GM12865 (cell line): ENCODE results near the gene CBX4.

Source experiments
- DNase-seq: peaks from one replicate; pipeline ENCODE4 v3.0.0; 2010; ENCODE audit warnings: low read depth
- H3K4me3 ChIP-seq: 2 replicates; pipeline ENCODE4 v1.5.1; 2011; ENCODE audit warnings: mild to moderate bottlenecking, low read depth, low read length, control low read depth
- TF ChIP-seq, protein P1 (sequence below): IDR thresholded peaks from 2 replicates; pipeline ENCODE4 v1.5.1; 2011; ENCODE audit warnings: low read length, control low read depth, low read depth, inconsistent platforms; ENCODE audit not compliant: insufficient read depth; ENCODE audit errors: missing control alignments

CBX4 gene

DNA sequence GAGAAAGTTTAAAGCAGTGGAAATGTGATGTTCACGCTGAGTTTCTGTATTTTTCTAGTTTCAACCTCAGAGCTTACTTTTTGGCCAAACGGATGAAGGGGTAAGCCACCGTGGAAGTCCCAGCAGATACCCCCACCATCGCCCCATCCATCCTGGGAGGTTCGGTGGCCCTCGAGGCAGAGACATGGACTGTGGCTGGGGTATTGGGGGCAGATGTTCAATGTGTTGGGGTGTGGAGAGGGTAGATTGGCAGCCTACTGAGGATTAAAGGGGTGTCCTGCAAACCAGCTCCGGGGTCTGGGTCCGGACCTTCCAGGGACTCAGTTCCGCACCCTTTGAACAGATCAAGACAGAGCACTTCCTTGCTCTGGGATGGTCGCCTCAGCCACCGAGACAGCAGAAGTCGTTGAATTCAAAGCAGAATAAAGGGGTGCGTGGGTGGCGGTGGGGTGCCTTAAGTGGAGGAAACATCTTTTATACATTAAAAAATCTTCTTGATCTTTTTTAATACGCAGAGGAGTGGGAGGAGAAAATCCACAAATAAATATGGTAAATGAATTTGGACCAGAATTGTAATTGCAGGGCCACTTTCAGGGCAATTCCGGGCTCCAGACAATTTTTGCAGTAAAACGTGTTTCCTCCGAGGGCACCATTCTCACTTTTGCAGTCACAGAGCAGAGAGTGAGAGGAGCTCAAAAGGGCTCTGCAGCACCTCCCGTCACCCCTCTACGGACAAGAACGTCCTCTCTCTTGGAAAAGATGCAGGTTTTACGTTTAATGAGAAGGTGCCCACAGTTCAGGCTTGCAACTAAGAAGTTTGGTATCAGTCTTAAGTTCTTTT, 34.2 kb downstream of the CBX4 start:
- H3K4me3 ChIP-seq, result peak overlapping the region; percentile 17
- TF ChIP-seq, protein P1, sequence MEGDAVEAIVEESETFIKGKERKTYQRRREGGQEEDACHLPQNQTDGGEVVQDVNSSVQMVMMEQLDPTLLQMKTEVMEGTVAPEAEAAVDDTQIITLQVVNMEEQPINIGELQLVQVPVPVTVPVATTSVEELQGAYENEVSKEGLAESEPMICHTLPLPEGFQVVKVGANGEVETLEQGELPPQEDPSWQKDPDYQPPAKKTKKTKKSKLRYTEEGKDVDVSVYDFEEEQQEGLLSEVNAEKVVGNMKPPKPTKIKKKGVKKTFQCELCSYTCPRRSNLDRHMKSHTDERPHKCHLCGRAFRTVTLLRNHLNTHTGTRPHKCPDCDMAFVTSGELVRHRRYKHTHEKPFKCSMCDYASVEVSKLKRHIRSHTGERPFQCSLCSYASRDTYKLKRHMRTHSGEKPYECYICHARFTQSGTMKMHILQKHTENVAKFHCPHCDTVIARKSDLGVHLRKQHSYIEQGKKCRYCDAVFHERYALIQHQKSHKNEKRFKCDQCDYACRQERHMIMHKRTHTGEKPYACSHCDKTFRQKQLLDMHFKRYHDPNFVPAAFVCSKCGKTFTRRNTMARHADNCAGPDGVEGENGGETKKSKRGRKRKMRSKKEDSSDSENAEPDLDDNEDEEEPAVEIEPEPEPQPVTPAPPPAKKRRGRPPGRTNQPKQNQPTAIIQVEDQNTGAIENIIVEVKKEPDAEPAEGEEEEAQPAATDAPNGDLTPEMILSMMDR, result no peak
- DNase-seq, result peak; percentile 33

DNA sequence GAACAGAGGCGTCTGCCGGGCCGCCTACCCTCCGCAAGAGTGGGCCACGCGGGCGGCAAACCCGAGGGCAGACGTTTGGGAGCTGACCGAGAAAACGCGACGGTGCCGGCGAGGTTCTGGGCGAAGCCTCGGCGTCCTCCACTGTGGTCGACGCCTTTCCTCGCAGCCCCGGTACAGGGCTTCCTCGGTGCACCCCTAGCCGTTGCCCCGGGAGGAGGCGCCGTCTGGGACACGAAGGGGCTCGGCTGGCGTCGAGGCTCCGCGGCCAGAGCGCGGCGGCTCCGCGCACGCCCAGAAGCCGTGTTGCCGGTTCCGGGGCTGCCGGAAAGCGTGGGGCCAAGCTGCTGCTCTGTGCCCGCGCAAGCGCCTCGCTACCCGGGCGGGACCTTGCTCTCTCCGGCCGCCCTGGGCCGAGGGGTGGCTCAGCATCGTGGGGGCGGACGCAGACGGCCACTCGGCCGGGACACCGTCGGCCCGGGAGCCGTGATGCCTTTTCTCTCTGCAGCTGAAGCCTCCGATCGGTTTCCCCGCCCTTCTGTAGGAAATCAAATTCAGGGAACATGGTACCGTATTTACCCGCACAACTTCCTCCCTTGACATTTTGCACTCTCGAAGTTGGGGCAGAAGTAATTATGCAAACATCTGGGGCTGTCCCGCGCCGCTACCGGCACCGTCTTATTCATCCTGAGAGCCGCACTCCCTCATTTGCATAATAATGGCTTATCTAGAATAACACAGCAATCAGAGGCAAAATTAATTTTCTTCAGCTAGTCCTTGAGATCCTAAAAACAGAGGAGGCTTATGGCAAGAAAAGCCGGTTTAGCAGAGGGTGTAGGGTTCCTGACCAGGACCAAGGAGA, 35.0 kb downstream of the CBX4 start:
- peak; percentile 90 for DNase-seq
- TF ChIP-seq, protein P1, result no peak
- peak overlapping the region; percentile 52 for H3K4me3 ChIP-seq

DNA sequence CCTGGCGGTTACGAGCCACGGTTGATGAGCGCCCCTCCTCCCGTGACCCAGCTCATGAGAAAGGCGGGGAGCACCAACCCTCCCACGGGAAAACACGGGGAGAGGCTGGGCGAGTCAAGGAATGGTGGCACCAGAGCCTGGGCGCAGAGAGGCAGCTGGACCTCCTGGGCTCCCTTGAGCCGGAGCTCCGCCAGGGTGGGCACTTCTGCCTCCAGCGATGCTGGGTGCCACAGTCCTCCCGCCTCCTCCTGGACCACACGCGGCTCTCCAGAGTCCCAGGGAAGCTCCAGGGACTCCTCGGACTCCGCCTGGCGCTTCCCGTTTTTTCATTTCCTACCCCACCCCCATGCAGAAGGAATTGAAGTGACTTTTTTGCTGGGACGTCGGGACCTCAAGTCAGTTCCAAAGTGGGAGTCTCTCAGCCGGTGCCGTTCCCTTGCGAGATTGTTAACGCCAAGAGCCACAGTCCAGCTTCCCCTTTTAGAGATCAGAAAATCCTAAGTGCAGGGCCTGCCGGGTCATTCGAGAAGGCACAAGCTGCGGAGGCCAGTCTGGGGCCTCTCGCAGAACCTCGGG, 35.7 kb downstream of the CBX4 start:
- no peak for DNase-seq
- TF ChIP-seq, protein P1, result no peak
- H3K4me3 ChIP-seq, result peak overlapping the region; percentile 52

DNA sequence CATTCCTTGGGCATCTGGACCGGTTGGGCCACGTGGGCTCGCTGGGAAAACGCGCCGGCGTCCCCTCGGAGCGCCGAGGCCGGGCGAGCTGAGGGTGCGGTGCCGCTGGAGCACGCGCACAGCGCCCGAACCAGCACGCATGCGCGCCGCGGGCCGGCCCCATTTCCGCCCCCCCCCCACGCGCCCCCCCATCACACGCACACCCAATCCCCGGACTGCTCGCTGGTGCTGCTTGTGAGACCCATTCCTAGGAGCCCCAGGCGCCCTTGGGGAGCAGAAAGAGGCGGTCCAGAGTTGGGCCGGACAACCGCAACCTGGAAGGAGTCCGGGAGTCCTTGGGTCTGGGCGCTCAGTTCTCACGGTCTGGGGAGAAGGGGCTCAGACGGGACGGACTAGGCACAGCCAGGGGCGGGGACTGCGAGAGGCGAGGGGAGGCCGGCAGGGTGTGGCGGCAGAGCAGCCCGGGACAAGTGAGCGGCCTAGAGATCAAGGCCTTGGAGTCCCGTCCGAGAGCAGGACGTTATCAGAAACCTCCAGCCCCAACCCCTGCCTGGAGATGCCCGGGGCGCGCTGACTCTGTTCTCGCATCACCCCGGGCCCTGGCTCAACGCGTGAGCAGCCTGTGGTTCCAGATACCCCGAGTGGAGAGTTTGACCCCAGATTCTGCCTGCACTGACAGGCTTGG, 36.4 kb downstream of the CBX4 start:
- DNase-seq, result no peak
- TF ChIP-seq, protein P1, result no peak
- H3K4me3 ChIP-seq, result no peak overlapping the region

DNA sequence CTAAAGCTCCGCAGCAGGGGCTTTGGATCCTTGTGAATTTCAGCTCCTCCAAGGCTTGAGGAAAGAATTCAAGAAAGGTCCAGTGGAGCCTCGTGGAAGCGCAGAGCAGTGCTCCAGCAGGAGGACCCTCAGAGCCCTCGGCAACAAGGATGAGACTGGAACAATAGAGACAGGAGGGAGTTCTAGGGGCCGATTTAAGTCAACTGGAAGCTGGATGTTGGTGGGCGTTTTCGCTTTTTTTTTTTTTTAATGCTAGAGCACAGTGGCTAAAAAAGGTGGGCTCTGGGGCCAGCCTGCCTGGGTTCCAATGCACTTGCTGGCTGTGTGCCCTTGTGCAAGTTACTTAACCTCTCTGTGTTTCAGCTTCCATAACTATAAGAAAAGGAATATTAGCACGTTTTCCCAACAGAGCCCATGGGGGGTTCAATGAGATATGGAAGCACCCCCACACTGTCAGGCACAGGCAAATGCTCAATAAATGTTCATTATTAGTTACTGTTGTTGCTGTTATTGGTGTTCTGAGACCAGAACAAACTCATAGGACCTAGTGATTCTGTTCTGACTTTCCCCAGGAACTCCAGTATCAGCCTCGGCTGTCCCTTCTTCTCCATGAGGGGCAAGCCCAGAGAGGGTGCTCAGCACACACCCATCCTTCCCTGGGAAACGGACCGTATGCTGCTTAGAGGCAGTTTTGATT, 37.1 kb downstream of the CBX4 start:
- TF ChIP-seq, protein P1, result no peak

More for the DNA sequence above, 37.1 kb downstream of the CBX4 start:
- DNase-seq, result no peak
- H3K4me3 ChIP-seq, result no peak overlapping the region
